Cardiac muscle cell (in vitro differentiated cells and primary cell): ENCODE results near the gene DTNA. TPM values are rescaled to one million over a fixed set of nuclear protein-coding genes. Genes with fewer than 3 reads are reported as not detected.
A peak's percentile ranks its signal among the peaks of the same experiment; 100 is the strongest.
"Not testable (repeated sequence)": the region's sequence is repeated elsewhere in the genome, so short reads cannot be mapped to it uniquely, and the experiment has no call there.

Experiments
- DNase-seq, 2 donors: peaks; one replicate each; pipeline versions ENCODE4 v3.0.0 to v3.0.0-alpha.2; 2010 to 2017; ENCODE audit warnings: low read depth in 1 of 2, low spot score in 1 of 2
- H3K27ac ChIP-seq: fragments of 200-600 bp; sonication (generic); 2 replicates; pipeline ENCODE4 v1.5.1; 2016
- H3K27me3 ChIP-seq: fragments of 200-600 bp; sonication (generic); 2 replicates; pipeline ENCODE4 v1.6.0; 2016; ENCODE audit warnings: control low read depth
- H3K36me3 ChIP-seq: fragments of 200-600 bp; sonication (generic); 2 replicates; pipeline ENCODE4 v1.5.1; 2016; ENCODE audit warnings: control low read depth
- H3K4me1 ChIP-seq: fragments of 200-600 bp; sonication (generic); 2 replicates; pipeline ENCODE4 v1.8.1; 2017; ENCODE audit warnings: low read depth, mild to moderate bottlenecking, mixed run types
- H3K4me3 ChIP-seq: fragments of 200-600 bp; sonication (generic); 2 replicates; pipeline ENCODE4 v1.5.1; 2016; ENCODE audit warnings: mild to moderate bottlenecking
- H3K9me3 ChIP-seq: fragments of 200-600 bp; sonication (generic); 2 replicates; pipeline ENCODE4 v1.5.1; 2017; ENCODE audit warnings: low read depth, mild to moderate bottlenecking, control low read depth
- polyA plus RNA-seq: library from polyadenylated mRNA; unstranded; fragments of >200 nt; fragmentation: Nextera tagmentation; extraction: Ambion mirVana; gene quantifications from 2 replicates; pipeline ENCODE4 v1.2.1, GENCODE V29; 2016
- total RNA-seq: library from RNA; depleted of rRNA; stranded (reverse); fragments of >200 nt; gene quantifications from 2 replicates; pipeline ENCODE4 v1.2.3, GENCODE V29; 2016
- TF ChIP-seq, protein P1 (sequence below): IDR thresholded peaks from 2 replicates; pipeline ENCODE4 v1.5.1; 2012; ENCODE audit warnings: low read depth, mild to moderate bottlenecking, low read length

Gene DTNA
- total and polyA plus RNA-seq, 2 experiments from 2014 or later = 19.6 to 34.6 TPM

DNA sequence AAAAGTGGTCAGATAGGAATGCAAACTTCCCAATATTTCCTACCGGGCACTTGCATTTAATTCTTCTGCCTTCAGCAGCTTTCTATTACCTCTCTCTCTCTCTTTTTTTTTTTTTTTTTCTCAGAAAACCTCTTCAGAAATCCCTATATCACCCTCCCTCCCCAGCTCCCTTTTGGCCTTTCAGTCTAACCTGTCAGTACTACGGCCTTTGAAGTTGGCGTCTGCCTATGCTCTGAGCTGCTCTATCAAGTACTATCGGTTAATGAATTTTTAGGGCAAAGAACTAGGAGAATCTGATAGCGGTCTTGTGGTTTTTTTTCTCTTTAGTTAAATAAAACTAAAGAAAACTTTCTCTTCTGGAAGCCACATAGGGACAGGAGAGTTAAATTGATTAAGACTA lies 208.8 kb downstream of the DTNA start:
- Histone ChIP-seq H3K9me3 (no peaks in the 10 kb centered on the region), H3K27me3 (no peaks in the 10 kb centered on the region), H3K4me3 (no peak overlapping the region), H3K4me1 (peaks cover 10% of the 10 kb centered on the region), H3K27ac (no peak overlapping the region), H3K36me3 (no peaks in the 10 kb centered on the region)
- DNase-seq = peak in 1 of 2 donors; percentile 19
- TF ChIP-seq, protein P1, sequence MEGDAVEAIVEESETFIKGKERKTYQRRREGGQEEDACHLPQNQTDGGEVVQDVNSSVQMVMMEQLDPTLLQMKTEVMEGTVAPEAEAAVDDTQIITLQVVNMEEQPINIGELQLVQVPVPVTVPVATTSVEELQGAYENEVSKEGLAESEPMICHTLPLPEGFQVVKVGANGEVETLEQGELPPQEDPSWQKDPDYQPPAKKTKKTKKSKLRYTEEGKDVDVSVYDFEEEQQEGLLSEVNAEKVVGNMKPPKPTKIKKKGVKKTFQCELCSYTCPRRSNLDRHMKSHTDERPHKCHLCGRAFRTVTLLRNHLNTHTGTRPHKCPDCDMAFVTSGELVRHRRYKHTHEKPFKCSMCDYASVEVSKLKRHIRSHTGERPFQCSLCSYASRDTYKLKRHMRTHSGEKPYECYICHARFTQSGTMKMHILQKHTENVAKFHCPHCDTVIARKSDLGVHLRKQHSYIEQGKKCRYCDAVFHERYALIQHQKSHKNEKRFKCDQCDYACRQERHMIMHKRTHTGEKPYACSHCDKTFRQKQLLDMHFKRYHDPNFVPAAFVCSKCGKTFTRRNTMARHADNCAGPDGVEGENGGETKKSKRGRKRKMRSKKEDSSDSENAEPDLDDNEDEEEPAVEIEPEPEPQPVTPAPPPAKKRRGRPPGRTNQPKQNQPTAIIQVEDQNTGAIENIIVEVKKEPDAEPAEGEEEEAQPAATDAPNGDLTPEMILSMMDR = no peak

- Histone ChIP-seq H3K4me3 (no peak overlapping the region), H3K27ac (no peak overlapping the region), H3K9me3 (no peaks in the 10 kb centered on the region), H3K4me1 (peaks cover 10% of the 10 kb centered on the region), H3K36me3 (no peaks in the 10 kb centered on the region), H3K27me3 (no peaks in the 10 kb centered on the region)
- TF ChIP-seq, protein P1 = no peak
- no peak for DNase-seq
Observed at GRCh38 chr18:34921226-34921625, 211.1 kb downstream of the DTNA start.

DNA sequence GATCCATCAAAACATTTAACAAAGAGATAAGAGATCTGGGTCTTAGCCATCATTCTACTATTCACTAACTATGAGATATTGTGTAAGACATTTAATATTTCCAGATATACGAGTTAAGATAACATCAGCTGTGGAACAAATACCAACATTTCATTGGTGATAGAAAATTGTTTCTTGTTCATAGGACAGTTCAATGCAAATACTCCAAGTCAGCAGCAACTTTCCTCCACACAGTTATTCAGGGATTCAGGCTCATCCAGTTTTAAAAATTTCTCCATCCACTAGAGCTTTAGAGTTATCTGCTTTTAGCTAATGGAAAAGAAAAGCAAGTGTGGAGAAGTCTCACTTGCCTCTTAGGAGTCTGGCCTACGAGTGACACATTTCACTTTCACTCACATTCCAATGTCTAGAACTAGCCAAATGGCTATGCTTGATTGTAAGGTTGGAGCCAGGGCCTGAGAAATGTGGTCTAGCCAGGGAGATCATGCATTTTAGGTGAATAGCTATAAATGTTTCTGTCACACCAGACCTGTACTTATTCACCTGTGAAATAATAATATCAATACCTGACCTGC lies 211.8 kb downstream of the DTNA start:
- no peaks in the 10 kb centered on the region for H3K9me3 ChIP-seq
- H3K27me3 ChIP-seq = no peaks in the 10 kb centered on the region
- TF ChIP-seq, protein P1 = no peak
- no peaks in the 10 kb centered on the region for H3K36me3 ChIP-seq
- peaks cover 10% of the 10 kb centered on the region for H3K4me1 ChIP-seq
- no peak overlapping the region for H3K27ac ChIP-seq
- H3K4me3 ChIP-seq = no peak overlapping the region
- no peak for DNase-seq

DNA sequence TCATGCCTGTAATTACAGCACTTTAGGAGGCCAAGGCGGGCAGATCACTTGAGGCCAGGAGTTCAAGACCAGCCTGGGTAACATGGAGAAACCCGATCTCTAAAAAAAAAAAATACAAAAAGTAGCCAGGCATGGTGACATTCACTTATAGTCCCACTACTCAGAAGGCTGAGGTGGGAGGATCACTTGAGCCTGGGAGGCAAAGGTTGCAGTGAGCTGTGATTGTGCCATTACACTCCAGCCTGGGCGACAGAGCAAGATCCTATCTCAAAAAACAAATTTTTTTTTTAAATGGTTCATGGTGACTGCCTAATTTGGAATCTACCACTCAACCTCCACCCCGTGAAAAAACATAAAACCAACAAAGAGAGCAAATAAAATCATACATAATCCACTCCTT lies 212.5 kb downstream of the DTNA start:
- not testable (repeated sequence) for H3K36me3 ChIP-seq, H3K4me3 ChIP-seq, H3K27me3 ChIP-seq, H3K9me3 ChIP-seq, DNase-seq, H3K27ac ChIP-seq
- peaks cover 10% of the 10 kb centered on the region for H3K4me1 ChIP-seq

GRCh38 chr18:34923911-34924310 lies 213.8 kb downstream of the DTNA start:
- TF ChIP-seq, protein P1 = no peak

GRCh38 chr18:34926683-34927082 lies 216.6 kb downstream of the DTNA start:
- no peak for DNase-seq
- Histone ChIP-seq H3K9me3 (no peaks in the 10 kb centered on the region), H3K36me3 (no peaks in the 10 kb centered on the region), H3K27me3 (no peaks in the 10 kb centered on the region), H3K4me3 (no peak overlapping the region), H3K27ac (no peak overlapping the region), H3K4me1 (no peaks in the 10 kb centered on the region)
- TF ChIP-seq, protein P1 = no peak

More at GRCh38 chr18:34923911-34924310, 213.8 kb downstream of the DTNA start:
- DNase-seq = no peak
- Histone ChIP-seq H3K27ac (no peak overlapping the region), H3K36me3 (no peaks in the 10 kb centered on the region), H3K4me1 (peaks cover 5% of the 10 kb centered on the region), H3K4me3 (no peak overlapping the region), H3K9me3 (no peaks in the 10 kb centered on the region), H3K27me3 (no peaks in the 10 kb centered on the region)
